K562 (cell line): ENCODE data around the gene AFAP1. TPM values are rescaled to one million over a fixed set of nuclear protein-coding genes. Genes with fewer than 3 reads are reported as not detected.
A peak's percentile ranks its signal among the peaks of the same experiment; 100 is the strongest.

ENCODE experiments used
- ATF3 ChIP-seq, 2 experiments: fragments of 450-650 bp in 1 of 2; sonication (generic) in 1 of 2; formaldehyde crosslinking in 1 of 2; IDR thresholded peaks in 1 of 2; conservative IDR thresholded peaks in 1 of 2; 2 replicates each; pipeline versions ENCODE4 v1.6.1 to v1.8.1; 2016 to 2023; ENCODE audit warnings: mild to moderate bottlenecking in 2 of 2, moderate library complexity in 2 of 2, inconsistent platforms in 1 of 2, missing genetic modification reagents in 1 of 2
- ATF4 ChIP-seq: fragments of 450-650 bp; formaldehyde crosslinking; IDR thresholded peaks from 2 replicates; pipeline ENCODE4 v1.4.0; 2022; ENCODE audit warnings: mild to moderate bottlenecking, moderate library complexity
- BMI1 ChIP-seq: fragments of 150-350 bp; IDR thresholded peaks from 2 replicates; pipeline ENCODE4 v1.6.1; 2014; ENCODE audit warnings: low read length
- CEBPG ChIP-seq, 3 experiments: fragments of 200-800 bp in 1 of 3; sonication (Bioruptor generic) in 1 of 3; sonication (generic) in 1 of 3; formaldehyde crosslinking in 1 of 3; IDR thresholded peaks in 2 of 3; conservative IDR thresholded peaks in 1 of 3; 2 replicates each; pipeline versions ENCODE4 v1.6.1 to v1.8.0; 2016 to 2022; ENCODE audit warnings: missing compliant biosample characterization in 2 of 3, missing genetic modification characterization in 2 of 3, mild to moderate bottlenecking in 1 of 3, missing genetic modification reagents in 1 of 3
- CREB1 ChIP-seq, 2 experiments: sonication (generic) in 1 of 2; formaldehyde crosslinking in 1 of 2; IDR thresholded peaks; 2 replicates each; pipeline versions ENCODE4 v1.6.1 to v1.8.0; 2012 to 2022; ENCODE audit warnings: inconsistent platforms in 1 of 2, mild to moderate bottlenecking in 1 of 2, missing genetic modification reagents in 1 of 2, moderate library complexity in 1 of 2
- CREM ChIP-seq: IDR thresholded peaks from 2 replicates; pipeline ENCODE4 v1.6.1; 2014; ENCODE audit warnings: antibody characterized with exemption, low read depth
- DDX20 ChIP-seq: fragments of 450-650 bp; IDR thresholded peaks from 2 replicates; pipeline ENCODE4 v1.6.1; 2016; ENCODE audit warnings: missing genetic modification characterization, low read depth, mild to moderate bottlenecking, missing compliant biosample characterization, moderate library complexity
- DMBX1 ChIP-seq: fragments of 250-450 bp; sonication (Bioruptor Pico); IDR thresholded peaks from 2 replicates; pipeline ENCODE4 v1.8.0; 2022; ENCODE audit warnings: inconsistent platforms, mild to moderate bottlenecking, moderate library complexity, borderline replicate concordance
- EGR1 ChIP-seq: fragments of 450-650 bp; conservative IDR thresholded peaks from 2 replicates; pipeline ENCODE4 v1.6.1; 2017; ENCODE audit warnings: mild to moderate bottlenecking
- ETV1 ChIP-seq: fragments of 450-650 bp; conservative IDR thresholded peaks from 2 replicates; pipeline ENCODE4 v1.6.1; 2016; ENCODE audit warnings: missing genetic modification characterization, control low read depth, low read depth, missing compliant biosample characterization
- ETV5 ChIP-seq: sonication (generic); formaldehyde crosslinking; IDR thresholded peaks from 2 replicates; pipeline ENCODE4 v1.4.0; 2020; ENCODE audit warnings: low read depth, mild to moderate bottlenecking, missing genetic modification reagents
- GABPA ChIP-seq: fragments of 200-800 bp; sonication (Bioruptor generic); conservative IDR thresholded peaks from 2 replicates; pipeline ENCODE4 v1.6.1; 2016; ENCODE audit warnings: low read depth, missing genetic modification characterization, missing compliant biosample characterization
- JUND ChIP-seq, 2 experiments: IDR thresholded peaks; 2 replicates in 1 of 2; 3 replicates in 1 of 2; pipeline ENCODE4 v1.6.1; 2011; ENCODE audit warnings: borderline replicate concordance in 2 of 2, low read depth in 2 of 2, low read length in 2 of 2, improper control_type of control experiment in 1 of 2, missing biosample characterization in 1 of 2, missing genetic modification characterization in 1 of 2, missing genetic modification reagents in 1 of 2
- KLF16 ChIP-seq: IDR thresholded peaks from 2 replicates; pipeline ENCODE4 v1.6.1; 2016; ENCODE audit warnings: antibody characterized with exemption
- MEIS2 ChIP-seq: fragments of 450-650 bp; IDR thresholded peaks from 2 replicates; pipeline ENCODE4 v1.6.1; 2014; ENCODE audit warnings: mild to moderate bottlenecking; ENCODE audit not compliant: partially characterized antibody
- SMAD4 ChIP-seq: fragments of 250-450 bp; sonication (Bioruptor Pico); conservative IDR thresholded peaks from 2 replicates; pipeline ENCODE4 v1.8.0; 2021; ENCODE audit warnings: inconsistent platforms, mild to moderate bottlenecking, moderate library complexity
- ZBTB17 ChIP-seq: fragments of 450-650 bp; formaldehyde crosslinking; IDR thresholded peaks from 2 replicates; pipeline ENCODE4 v1.4.0; 2020; ENCODE audit warnings: mild to moderate bottlenecking
- ZNF175 ChIP-seq: fragments of 200-800 bp; sonication (Bioruptor generic); IDR thresholded peaks from 2 replicates; pipeline ENCODE4 v1.6.1; 2016; ENCODE audit warnings: low read depth, mild to moderate bottlenecking, missing genetic modification characterization, missing compliant biosample characterization
- ZNF766 ChIP-seq: fragments of 200-800 bp; sonication (Bioruptor generic); conservative IDR thresholded peaks from 2 replicates; pipeline ENCODE4 v1.6.1; 2016; ENCODE audit warnings: missing genetic modification characterization, missing compliant biosample characterization
- polyA plus RNA-seq, 8 experiments: library from polyadenylated mRNA; depleted of rRNA in 4 of 8; stranded (reverse) in 5 of 8; unstranded in 3 of 8; fragments of >200 nt; fragmentation: Nextera tagmentation in 2 of 8; fragmentation: Illumina TruSeq in 1 of 8; extraction: Ambion mirVana in 2 of 8; extraction: Trizol in 1 of 8; gene quantifications; 2 replicates each; pipeline versions ENCODE4 v1.2.1 to v1.2.3, GENCODE V29; 2011 to 2014; ENCODE audit warnings: inconsistent platforms in 1 of 8, missing spikeins in 1 of 8
- total RNA-seq, 7 experiments: library from RNA; depleted of rRNA in 6 of 7; stranded (reverse); fragments of >200 nt in 6 of 7; fragmentation: Illumina TruSeq in 2 of 7; extraction: Trizol in 2 of 7; gene quantifications; 2 replicates each; pipeline versions ENCODE4 v1.2.1 to v1.2.3, GENCODE V29; 2011 to 2021; ENCODE audit warnings: low replicate concordance in 1 of 7
- TF ChIP-seq, protein P1 (sequence below): sonication (generic); formaldehyde crosslinking; IDR thresholded peaks from 2 replicates; pipeline ENCODE4 v1.8.0; 2022; ENCODE audit warnings: missing genetic modification reagents, mild to moderate bottlenecking, moderate library complexity, borderline replicate concordance
- TF ChIP-seq, protein P2 (sequence below): sonication (generic); formaldehyde crosslinking; IDR thresholded peaks from 2 replicates; pipeline ENCODE4 v1.9.0; 2022; ENCODE audit warnings: mild to moderate bottlenecking, missing genetic modification reagents

AFAP1 gene
- total and polyA plus RNA-seq, 9 of the 15 experiments (the other 6 are each of a cell fraction or from before 2014, with no cell fraction given) = 0.07 to 0.42 (median 0.12) TPM; not detected in 1

- TF ChIP-seq ZNF175 (CRISPR knock-in tag) (peak; percentile 70; the same call in 1 of the 2 replicates), SMAD4 (CRISPR knock-in tag) (peak; percentile 86), CEBPG (CRISPR knock-in tag; IDR thresholded peaks at IDR 0.05) (peak; percentile 87), CEBPG (tag; conservative IDR thresholded peaks at IDR 0.05 in 1 of 2, IDR thresholded peaks at IDR 0.05 in 1 of 2) (peak in 1 of 2 experiments; percentile 90; a peak in 2 of 4 replicates), DMBX1 (CRISPR knock-in tag) (peak; percentile 16; the same call in 1 of the 2 replicates), KLF16 (peak; percentile 43; the same call in 1 of the 2 replicates), GABPA (tag) (peak; percentile 52), ZNF766 (CRISPR knock-in tag) (0 out of 2 replicates have a peak, but pooled peaks have one; percentile 46), ZBTB17 (CRISPR knock-in tag) (peak; percentile 66), ATF3 (IDR thresholded peaks at IDR 0.05) (peak; percentile 54; the same call in 1 of the 2 replicates), ATF3 (CRISPR knock-in tag; conservative IDR thresholded peaks at IDR 0.05) (no peak), EGR1 (peak; percentile 27; the same call in 1 of the 2 replicates), BMI1 (no peak), DDX20 (no peak), ETV1 (tag) (peak; percentile 84), ETV5 (peak; percentile 83), CREB1 (IDR thresholded peaks at IDR 0.05) (no peak), CREB1 (CRISPR knock-in tag; IDR thresholded peaks at IDR 0.05) (no peak), MEIS2 (peak; percentile 67), JUND (IDR thresholded peaks at IDR 0.05; ENCODE audit: borderline replicate concordance, low read depth, low read length) (no peak), JUND (tag; IDR thresholded peaks at IDR 0.05; ENCODE audit: borderline replicate concordance, low read depth, low read length) (peak; percentile 29; the same call in 1 of the 3 replicates), CREM (peak; percentile 18; the same call in 1 of the 2 replicates), ATF4 (peak; percentile 70; the same call in 1 of the 2 replicates)
- TF ChIP-seq, protein P1, sequence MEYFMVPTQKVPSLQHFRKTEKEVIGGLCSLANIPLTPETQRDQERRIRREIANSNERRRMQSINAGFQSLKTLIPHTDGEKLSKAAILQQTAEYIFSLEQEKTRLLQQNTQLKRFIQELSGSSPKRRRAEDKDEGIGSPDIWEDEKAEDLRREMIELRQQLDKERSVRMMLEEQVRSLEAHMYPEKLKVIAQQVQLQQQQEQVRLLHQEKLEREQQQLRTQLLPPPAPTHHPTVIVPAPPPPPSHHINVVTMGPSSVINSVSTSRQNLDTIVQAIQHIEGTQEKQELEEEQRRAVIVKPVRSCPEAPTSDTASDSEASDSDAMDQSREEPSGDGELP = 0 out of 2 replicates have a peak, but pooled peaks have one; percentile 25
- TF ChIP-seq, protein P2, sequence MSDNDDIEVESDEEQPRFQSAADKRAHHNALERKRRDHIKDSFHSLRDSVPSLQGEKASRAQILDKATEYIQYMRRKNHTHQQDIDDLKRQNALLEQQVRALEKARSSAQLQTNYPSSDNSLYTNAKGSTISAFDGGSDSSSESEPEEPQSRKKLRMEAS (CRISPR knock-in tag) = peak; percentile 30; the same call in 1 of the 2 replicates
These were observed 111.5 kb downstream of the AFAP1 start (continued) for GRCh38 chr4:7828011-7828720.
